Peyer's patch (tissue), 4 donors: ENCODE data around the gene TCP11L2. TPM values are rescaled to one million over a fixed set of nuclear protein-coding genes. Genes with fewer than 3 reads are reported as not detected.
A peak's percentile ranks its signal among the peaks of the same experiment; 100 is the strongest.

ENCODE experiments used
- DNase-seq, 3 donors: peaks; one replicate each; pipeline ENCODE4 v3.0.0-alpha.2; 2017 to 2019
- H3K27ac ChIP-seq, 4 donors: fragments of 200-600 bp; sonication (generic); one replicate each; pipeline ENCODE4 v1.5.1; 2016 to 2019
- H3K27me3 ChIP-seq, 2 donors: fragments of 200-600 bp; sonication (generic); one replicate each; pipeline ENCODE4 v1.5.1; 2019
- H3K36me3 ChIP-seq, 3 donors: fragments of 200-600 bp; sonication (generic); one replicate each; pipeline ENCODE4 v1.5.1; 2016 to 2019
- H3K4me1 ChIP-seq, 4 donors: fragments of 200-600 bp; sonication (generic); one replicate each; pipeline ENCODE4 v1.5.1; 2016 to 2019
- H3K4me3 ChIP-seq, 4 donors: fragments of 200-600 bp; sonication (generic); 1 replicate in 3 of 4; 2 replicates in 1 of 4; pipeline ENCODE4 v1.5.1; 2016 to 2019; ENCODE audit warnings: mild to moderate bottlenecking in 1 of 4
- H3K9me3 ChIP-seq, 4 donors: fragments of 200-600 bp; sonication (generic); one replicate each; pipeline ENCODE4 v1.5.1; 2016 to 2019; ENCODE audit warnings: mild to moderate bottlenecking in 1 of 4
- CTCF ChIP-seq, 6 experiments: fragments of 450-650 bp in 4 of 6; fragments of 200-600 bp in 2 of 6; sonication (generic) in 1 of 6; IDR thresholded peaks; one replicate each; pipeline ENCODE4 v1.5.1; 2017 to 2019; ENCODE audit warnings: antibody characterized with exemption in 6 of 6, mild to moderate bottlenecking in 3 of 6, moderate library complexity in 1 of 6
- POLR2A ChIP-seq, 2 donors: fragments of 450-650 bp; IDR thresholded peaks; one replicate each; pipeline ENCODE4 v1.5.1; 2017; ENCODE audit warnings: antibody characterized with exemption in 2 of 2, mild to moderate bottlenecking in 2 of 2, moderate library complexity in 2 of 2
- total RNA-seq, 4 donors: library from RNA; depleted of rRNA; stranded (reverse); fragments of >200 nt; gene quantifications; one replicate each; pipeline ENCODE4 v1.1.0, GENCODE V29; 2016

The TCP11L2 gene
- total RNA-seq, 4 donors from 2014 or later: 39.9 to 63.5 (median 48.9) TPM

DNA sequence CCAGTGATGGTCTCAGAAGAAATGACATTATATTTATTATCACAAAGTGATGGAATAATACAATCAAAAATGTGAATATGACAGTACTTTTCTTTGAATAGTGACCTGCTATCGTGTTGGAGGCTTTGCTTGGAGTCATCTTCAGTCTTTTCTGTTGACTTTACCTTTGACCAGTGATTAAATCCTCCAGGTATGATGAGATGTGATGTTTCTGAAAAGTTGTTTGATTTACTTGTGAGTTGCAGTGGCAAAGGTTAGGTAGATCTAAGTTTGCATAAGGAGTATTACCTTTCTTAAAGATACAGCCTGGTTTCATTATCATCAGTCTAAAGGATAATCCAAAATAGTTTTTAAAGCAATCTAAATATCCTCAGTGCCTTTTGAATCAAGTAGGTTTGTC lies 4.6 kb downstream of the TCP11L2 start:
- peaks cover 0 to 60% (median 12%) of the 10 kb centered on the region in 4 donors for H3K4me1 ChIP-seq
- H3K27ac ChIP-seq: peak overlapping the region in 2 of 4 donors; percentile 44 to 45
- no peak for DNase-seq

DNA sequence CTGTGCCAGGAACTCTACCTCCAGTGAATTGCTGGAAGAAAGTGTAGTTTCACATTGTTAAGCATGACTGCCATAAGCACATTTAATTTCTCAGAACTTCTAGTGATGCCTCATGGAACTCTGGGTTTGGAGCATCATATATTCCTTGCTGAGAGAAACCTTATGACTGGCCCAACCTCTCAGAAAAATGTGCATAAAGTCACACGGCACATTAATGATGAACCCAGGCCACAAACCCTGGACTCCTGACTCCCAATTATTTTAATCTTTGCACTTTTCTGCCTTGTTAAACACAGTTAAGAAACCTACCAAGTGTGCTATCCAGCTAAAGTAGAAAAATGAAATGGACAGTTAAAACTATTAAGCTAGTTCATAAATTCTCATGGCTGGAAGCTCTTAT lies 5.6 kb downstream of the TCP11L2 start:
- DNase-seq: no peak
- TF ChIP-seq POLR2A (IDR thresholded peaks at IDR 0.05): no peak
- TF ChIP-seq CTCF (IDR thresholded peaks at IDR 0.05): no peak
- no peak overlapping the region for H3K4me3 ChIP-seq
- H3K27me3 ChIP-seq: no peaks in the 10 kb centered on the region
- H3K36me3 ChIP-seq: peaks cover 0 to 7% (median 0%) of the 10 kb centered on the region in 3 donors
- H3K9me3 ChIP-seq: no peaks in the 10 kb centered on the region
- H3K27ac ChIP-seq: no peak overlapping the region
- peaks cover 0 to 60% (median 12%) of the 10 kb centered on the region in 4 donors for H3K4me1 ChIP-seq

More for the DNA sequence above, 4.6 kb downstream of the TCP11L2 start:
- TF ChIP-seq CTCF (IDR thresholded peaks at IDR 0.05) (no peak), POLR2A (IDR thresholded peaks at IDR 0.05) (no peak)
- Histone ChIP-seq H3K36me3 (no peaks in the 10 kb centered on the region), H3K27me3 (no peaks in the 10 kb centered on the region), H3K9me3 (no peaks in the 10 kb centered on the region), H3K4me3 (peak overlapping the region in 1 of 4 donors; percentile 6)

DNA sequence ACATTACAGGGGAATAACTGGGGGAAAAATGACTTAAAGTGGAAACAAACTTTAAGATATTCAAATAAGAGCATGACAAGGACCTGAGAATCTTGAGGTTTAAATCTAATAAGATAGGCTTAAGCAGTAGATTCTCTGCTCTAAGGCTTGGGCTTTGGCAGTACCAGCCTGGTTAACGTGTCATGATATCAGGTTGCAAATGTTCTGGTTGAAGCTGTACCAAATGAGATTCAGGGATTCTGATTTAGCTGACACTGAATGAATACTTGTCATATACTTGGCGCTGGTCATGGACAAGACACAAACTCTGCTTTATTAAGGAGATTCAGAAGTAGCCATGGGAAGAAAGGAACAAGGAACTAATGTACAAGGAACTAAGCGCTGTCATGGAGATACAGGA lies 6.1 kb downstream of the TCP11L2 start:
- no peak for DNase-seq
- peaks cover 0 to 59% (median 12%) of the 10 kb centered on the region in 4 donors for H3K4me1 ChIP-seq
- H3K36me3 ChIP-seq: peaks cover 0 to 9% (median 0%) of the 10 kb centered on the region in 3 donors
- no peak overlapping the region for H3K27ac ChIP-seq
- H3K9me3 ChIP-seq: no peaks in the 10 kb centered on the region
- TF ChIP-seq POLR2A (IDR thresholded peaks at IDR 0.05) (no peak), CTCF (IDR thresholded peaks at IDR 0.05) (no peak)
- no peaks in the 10 kb centered on the region for H3K27me3 ChIP-seq
- no peak overlapping the region for H3K4me3 ChIP-seq

DNA sequence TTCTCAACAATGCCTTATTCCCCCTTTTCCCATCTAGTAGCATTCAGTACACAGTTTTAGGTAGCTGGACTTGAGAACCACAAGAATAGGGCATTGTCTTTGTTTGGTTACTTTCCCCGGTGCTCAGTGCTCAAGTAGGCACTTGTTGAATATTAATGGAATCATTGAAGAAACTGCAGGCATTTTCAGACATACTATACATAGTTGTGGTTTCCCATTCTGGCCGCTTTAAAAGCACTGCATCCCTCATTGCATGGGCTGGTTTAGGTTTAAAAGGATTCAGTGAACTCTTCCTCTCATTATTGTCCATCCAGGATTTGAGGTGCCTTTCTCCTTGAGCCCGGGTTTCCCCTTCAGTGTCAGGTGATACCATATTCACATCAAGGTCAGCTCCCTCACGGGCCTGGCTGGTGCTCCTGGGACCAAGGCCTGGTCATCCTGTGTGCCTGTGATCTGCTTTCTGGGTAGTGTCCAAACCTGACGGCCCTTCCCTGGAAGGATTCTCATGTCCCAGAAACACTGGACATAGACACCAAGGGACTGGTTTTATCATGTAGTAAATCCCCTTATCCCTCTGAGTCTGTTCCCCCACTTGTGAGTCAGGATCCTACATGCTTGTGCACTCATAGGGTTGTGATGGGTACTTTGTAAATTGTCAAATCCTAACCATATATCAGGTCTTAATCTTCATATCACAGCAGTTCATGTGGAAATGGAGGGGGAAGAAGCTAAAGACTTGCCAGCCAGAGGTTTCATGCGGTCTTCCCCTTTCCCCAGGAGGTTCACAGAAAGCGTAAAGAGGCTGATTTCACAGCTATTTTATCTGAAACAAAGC lies 7.4 kb downstream of the TCP11L2 start:
- Histone ChIP-seq H3K27ac (no peak overlapping the region), H3K36me3 (peaks cover 0 to 19% (median 0%) of the 10 kb centered on the region in 3 donors), H3K4me1 (peaks cover 0 to 47% (median 4%) of the 10 kb centered on the region in 4 donors), H3K9me3 (no peaks in the 10 kb centered on the region), H3K27me3 (no peaks in the 10 kb centered on the region), H3K4me3 (no peak overlapping the region)
- no peak for TF ChIP-seq POLR2A (IDR thresholded peaks at IDR 0.05)
- no peak for TF ChIP-seq CTCF (IDR thresholded peaks at IDR 0.05)
- DNase-seq: no peak

DNA sequence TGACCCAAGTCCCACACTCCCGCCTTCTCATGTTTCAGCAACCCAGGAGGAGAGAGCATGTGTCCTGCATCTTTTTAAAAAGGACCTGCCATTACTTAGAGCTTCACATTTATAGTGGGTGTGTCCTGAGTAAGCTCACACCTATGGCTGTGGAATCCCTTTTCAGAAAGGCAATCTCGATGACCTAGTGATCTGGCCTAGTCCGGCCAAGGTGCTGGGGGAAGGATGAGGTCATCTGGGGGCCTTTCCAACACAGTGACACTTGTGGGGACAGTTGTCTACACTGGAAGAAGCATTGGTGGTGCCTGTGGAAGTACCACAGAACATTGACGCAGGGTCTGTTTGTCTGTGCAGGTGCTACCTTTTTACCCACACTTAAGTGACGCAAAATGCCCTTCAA lies 8.2 kb downstream of the TCP11L2 start:
- no peak overlapping the region for H3K27ac ChIP-seq
- H3K27me3 ChIP-seq: no peaks in the 10 kb centered on the region
- H3K9me3 ChIP-seq: no peaks in the 10 kb centered on the region
- DNase-seq: no peak
- H3K4me1 ChIP-seq: peaks cover 0 to 41% (median 4%) of the 10 kb centered on the region in 4 donors
- peaks cover 0 to 27% (median 0%) of the 10 kb centered on the region in 3 donors for H3K36me3 ChIP-seq
- TF ChIP-seq CTCF (IDR thresholded peaks at IDR 0.05) (no peak), POLR2A (IDR thresholded peaks at IDR 0.05) (no peak)
- no peak overlapping the region for H3K4me3 ChIP-seq
